PFSK-1 (cell line): ENCODE results near the gene FNIP1.

Experiments
- FOXP2 ChIP-seq: optimal IDR thresholded peaks from 2 replicates; pipeline ENCODE3; 2011; ENCODE audit warnings: borderline replicate concordance, control low read depth, inconsistent platforms; ENCODE audit not compliant: insufficient read depth; ENCODE audit errors: extremely low read length, extremely low read depth
- POLR2AphosphoS5 ChIP-seq: IDR thresholded peaks from 2 replicates; pipeline ENCODE4 v1.6.1; 2012; ENCODE audit warnings: low read depth, mild to moderate bottlenecking, control low read depth, low read length, moderate library complexity
- TAF1 ChIP-seq: IDR thresholded peaks from 2 replicates; pipeline ENCODE4 v1.6.1; 2012; ENCODE audit warnings: low read length, control low read depth, borderline replicate concordance; ENCODE audit not compliant: insufficient read depth
- TF ChIP-seq, protein P1 (sequence below), 2 experiments: IDR thresholded peaks; 2 replicates each; pipeline versions ENCODE4 v1.6.1 to v1.8.0; 2011 to 2012; ENCODE audit warnings: low read depth in 2 of 2, low read length in 2 of 2, control low read depth in 1 of 2, inconsistent platforms in 1 of 2, mild to moderate bottlenecking in 1 of 2, moderate library complexity in 1 of 2; ENCODE audit not compliant: insufficient read depth in 1 of 2

GRCh38 chr5:131684595-131684994, 112.2 kb downstream of the FNIP1 start:
- TF ChIP-seq, protein P1, sequence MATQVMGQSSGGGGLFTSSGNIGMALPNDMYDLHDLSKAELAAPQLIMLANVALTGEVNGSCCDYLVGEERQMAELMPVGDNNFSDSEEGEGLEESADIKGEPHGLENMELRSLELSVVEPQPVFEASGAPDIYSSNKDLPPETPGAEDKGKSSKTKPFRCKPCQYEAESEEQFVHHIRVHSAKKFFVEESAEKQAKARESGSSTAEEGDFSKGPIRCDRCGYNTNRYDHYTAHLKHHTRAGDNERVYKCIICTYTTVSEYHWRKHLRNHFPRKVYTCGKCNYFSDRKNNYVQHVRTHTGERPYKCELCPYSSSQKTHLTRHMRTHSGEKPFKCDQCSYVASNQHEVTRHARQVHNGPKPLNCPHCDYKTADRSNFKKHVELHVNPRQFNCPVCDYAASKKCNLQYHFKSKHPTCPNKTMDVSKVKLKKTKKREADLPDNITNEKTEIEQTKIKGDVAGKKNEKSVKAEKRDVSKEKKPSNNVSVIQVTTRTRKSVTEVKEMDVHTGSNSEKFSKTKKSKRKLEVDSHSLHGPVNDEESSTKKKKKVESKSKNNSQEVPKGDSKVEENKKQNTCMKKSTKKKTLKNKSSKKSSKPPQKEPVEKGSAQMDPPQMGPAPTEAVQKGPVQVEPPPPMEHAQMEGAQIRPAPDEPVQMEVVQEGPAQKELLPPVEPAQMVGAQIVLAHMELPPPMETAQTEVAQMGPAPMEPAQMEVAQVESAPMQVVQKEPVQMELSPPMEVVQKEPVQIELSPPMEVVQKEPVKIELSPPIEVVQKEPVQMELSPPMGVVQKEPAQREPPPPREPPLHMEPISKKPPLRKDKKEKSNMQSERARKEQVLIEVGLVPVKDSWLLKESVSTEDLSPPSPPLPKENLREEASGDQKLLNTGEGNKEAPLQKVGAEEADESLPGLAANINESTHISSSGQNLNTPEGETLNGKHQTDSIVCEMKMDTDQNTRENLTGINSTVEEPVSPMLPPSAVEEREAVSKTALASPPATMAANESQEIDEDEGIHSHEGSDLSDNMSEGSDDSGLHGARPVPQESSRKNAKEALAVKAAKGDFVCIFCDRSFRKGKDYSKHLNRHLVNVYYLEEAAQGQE (IDR thresholded peaks at IDR 0.05; ENCODE audit: insufficient read depth in 1 of 2, low read depth in 2 of 2, low read length in 2 of 2): no peak
- TF ChIP-seq POLR2AphosphoS5 (no peak), FOXP2 (no peak), TAF1 (no peak)
